ENCODE measurements around the gene IST1. TPM values are rescaled to one million over a fixed set of nuclear protein-coding genes. Genes with fewer than 3 reads are reported as not detected.

Gene IST1
- total and polyA plus RNA-seq, 10 of the 15 experiments (the other 5 are each of a cell fraction or from before 2014, with no cell fraction given) = 97.3 to 293 (median 138) TPM

GRCh38 chr16:71845639-71846430, 49.5 kb upstream of the IST1 start, which contains the start of gene ATXN1L (continued):
- no peak for TF ChIP-seq PKNOX1 (IDR thresholded peaks at IDR 0.05)
- TF ChIP-seq ZNF207 (IDR thresholded peaks at IDR 0.05; ENCODE audit: borderline replicate concordance) = 0 out of 2 replicates have a peak, but pooled peaks have one; percentile 15
- TF ChIP-seq IKZF1 (conservative IDR thresholded peaks at IDR 0.05) = peak; percentile 89

GRCh38 chr16:71846431-71846830, 48.9 kb upstream of the IST1 start:
- in situ Hi-C loops (cut with MboI) = no loop called here
- Histone ChIP-seq H3K27ac (ENCODE audit: control insufficient read depth, insufficient read depth) (peak overlapping the region; percentile 90), H3K4me1 (ENCODE audit: control insufficient read depth, insufficient read depth, low read length) (peaks cover 44% of the 10 kb centered on the region), H3K4me2 (ENCODE audit: control insufficient read depth, insufficient read depth) (peak overlapping the region; percentile 95), H3K27me3 (replicated peaks in 1 of 2; ENCODE audit: control insufficient read depth in 2 of 2, insufficient read depth in 2 of 2, low read length in 1 of 2) (no peaks in the 10 kb centered on the region), H3K36me3 (ENCODE audit: control insufficient read depth in 2 of 2, insufficient read depth in 2 of 2, low read length in 1 of 2) (peaks cover 20 to 26% of the 10 kb centered on the region in 2 experiments; a peak in 3 of 4 replicates), H3K79me2 (ENCODE audit: control insufficient read depth, insufficient read depth, low read length) (peaks cover 27% of the 10 kb centered on the region), H3K9ac (ENCODE audit: control insufficient read depth, insufficient read depth, low read length) (peak overlapping the region; percentile 95), H2AFZ (ENCODE audit: control insufficient read depth, low read depth, low read length) (peak overlapping the region; percentile 61), H3K9me3 (replicated peaks; ENCODE audit: control insufficient read depth, insufficient read depth, low read length) (no peaks in the 10 kb centered on the region), H3K4me3 (peak overlapping the region; percentile 92), H4K20me1 (ENCODE audit: control insufficient read depth, insufficient read depth) (no peaks in the 10 kb centered on the region)
- SMC1A ChIA-PET (ENCODE audit: uncharacterized antibody, unreplicated experiment) = interaction anchor here (1.0 to 2.3 kb wide), 5 partner anchors 11 to 79 kb away, joined by 3 to 19 read pairs (median 10); partner anchors contain the start of genes AP1G1 and ZNF821
- TF ChIP-seq BCL3 (IDR thresholded peaks at IDR 0.05; ENCODE audit: borderline replicate concordance, insufficient read depth, low read depth, low read length, poor library complexity, severe bottlenecking) = no peak
- TF ChIP-seq NRF1 (conservative IDR thresholded peaks at IDR 0.05; ENCODE audit: low read depth, low read length) = no peak
- no peak for TF ChIP-seq NFIC (IDR thresholded peaks at IDR 0.05; ENCODE audit: low read depth, low read length)
- TF ChIP-seq RUNX3 (IDR thresholded peaks at IDR 0.05; ENCODE audit: low read length) = peak; percentile 15; the same call in 1 of the 2 replicates
- FAIRE-seq (no peak), DNase-seq (ENCODE audit: low read depth, low spot score) (no peak), ATAC-seq (peak; percentile 4; the same call in 2 of the 3 replicates)
- CTCF ChIA-PET = interaction anchor here (1.0 to 1.3 kb wide), 4 partner anchors 29 to 38 kb away, joined by 3 to 6 read pairs (median 4); partner anchors contain the start of gene AP1G1
- POLR2A ChIA-PET = interaction anchor here (0.6 to 2.4 kb wide), 7 partner anchors 9 to 38 kb away, joined by 3 to 14 read pairs (median 4); partner anchors contain the start of gene ZNF821
- 1% methylated on average over 20 of the region's 20 CpGs for WGBS (ENCODE audit: insufficient coverage, insufficient replicate concordance, low lambda C conversion rate, missing lambda C conversion rate)
- RAD21 ChIA-PET (ENCODE audit: unreplicated experiment) = interaction anchor here (0.9 to 6.0 kb wide), 4 partner anchors 29 to 45 kb away, joined by 3 to 53 read pairs (median 25); partner anchors contain the start of genes AP1G1 and ZNF821
- no TSS peak for BruUV-seq (replicated peaks)
- intact Hi-C loops (cut with micrococcal nuclease; ENCODE audit: unreplicated experiment) = no loop called here

Data from GM12878 (cell line).